ENCODE results near the gene SEMA4G. TPM values are rescaled to one million over a fixed set of nuclear protein-coding genes. Genes with fewer than 3 reads are reported as not detected.

Gene SEMA4G
- total and polyA plus RNA-seq, 2 of the 13 experiments (the other 11 are each of a cell fraction or from before 2014, with no cell fraction given), result 46.2 to 207 TPM

DNA sequence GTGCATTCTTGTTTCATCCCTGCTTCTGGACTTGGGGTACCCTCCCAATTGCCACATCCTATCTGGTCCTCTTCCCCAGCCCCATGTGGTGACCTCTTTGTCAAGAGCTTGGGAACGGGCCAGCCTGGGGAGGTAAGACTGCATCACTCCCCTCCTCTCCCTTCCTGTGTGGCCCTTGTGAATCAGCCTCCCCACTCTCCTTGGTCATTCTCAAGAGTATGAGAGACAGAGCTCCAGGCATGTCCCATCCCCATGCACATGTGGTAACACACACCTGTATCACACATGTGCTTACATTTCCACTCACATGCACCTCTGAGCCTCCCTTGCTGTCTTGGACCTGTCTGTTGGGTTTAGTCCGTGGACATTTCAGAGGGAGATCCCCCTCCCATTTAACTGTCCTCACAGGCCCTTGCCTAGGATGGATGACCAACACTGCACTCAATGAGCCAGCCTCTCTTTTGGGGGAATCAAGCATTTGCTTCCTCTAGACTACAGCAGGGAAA is 15.4 kb downstream of the SEMA4G start (continued):
- TF ChIP-seq ZNF224 (CRISPR knock-in tag; IDR thresholded peaks at IDR 0.05) (0 out of 2 replicates have a peak, but pooled peaks have one; percentile 30), ZNF138 (CRISPR knock-in tag; IDR thresholded peaks at IDR 0.05; ENCODE audit: low read depth) (no peak), ZNF101 (CRISPR knock-in tag; IDR thresholded peaks at IDR 0.05; ENCODE audit: borderline replicate concordance, low read depth) (no peak), KMT2A (CRISPR knock-in tag; IDR thresholded peaks at IDR 0.05) (no peak), ZNF790 (CRISPR knock-in tag; IDR thresholded peaks at IDR 0.05; ENCODE audit: borderline replicate concordance) (peak; percentile 35; the same call in 1 of the 2 replicates), POLR2A (IDR thresholded peaks at IDR 0.05; ENCODE audit: insufficient read depth in 1 of 2, low read depth in 2 of 2, low read length in 2 of 2) (peak; percentile 1 to 37; a peak in 1 of 4 replicates), ZNF672 (CRISPR knock-in tag; IDR thresholded peaks at IDR 0.05) (0 out of 2 replicates have a peak, but pooled peaks have one; percentile 46), ZNF772 (CRISPR knock-in tag; IDR thresholded peaks at IDR 0.05) (0 out of 2 replicates have a peak, but pooled peaks have one; percentile 12)
- TF ChIP-seq, protein P1, sequence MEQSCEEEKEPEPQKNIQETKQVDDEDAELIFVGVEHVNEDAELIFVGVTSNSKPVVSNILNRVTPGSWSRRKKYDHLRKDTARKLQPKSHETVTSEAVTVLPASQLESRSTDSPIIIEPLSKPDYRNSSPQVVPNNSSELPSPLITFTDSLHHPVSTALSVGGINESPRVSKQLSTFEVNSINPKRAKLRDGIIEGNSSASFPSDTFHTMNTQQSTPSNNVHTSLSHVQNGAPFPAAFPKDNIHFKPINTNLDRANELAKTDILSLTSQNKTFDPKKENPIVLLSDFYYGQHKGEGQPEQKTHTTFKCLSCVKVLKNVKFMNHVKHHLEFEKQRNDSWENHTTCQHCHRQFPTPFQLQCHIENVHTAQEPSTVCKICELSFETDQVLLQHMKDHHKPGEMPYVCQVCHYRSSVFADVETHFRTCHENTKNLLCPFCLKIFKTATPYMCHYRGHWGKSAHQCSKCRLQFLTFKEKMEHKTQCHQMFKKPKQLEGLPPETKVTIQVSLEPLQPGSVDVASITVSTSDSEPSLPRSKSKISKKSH (CRISPR knock-in tag; IDR thresholded peaks at IDR 0.05; ENCODE audit: borderline replicate concordance), result peak; percentile 45; the same call in 1 of the 2 replicates
- TF ChIP-seq, protein P2, sequence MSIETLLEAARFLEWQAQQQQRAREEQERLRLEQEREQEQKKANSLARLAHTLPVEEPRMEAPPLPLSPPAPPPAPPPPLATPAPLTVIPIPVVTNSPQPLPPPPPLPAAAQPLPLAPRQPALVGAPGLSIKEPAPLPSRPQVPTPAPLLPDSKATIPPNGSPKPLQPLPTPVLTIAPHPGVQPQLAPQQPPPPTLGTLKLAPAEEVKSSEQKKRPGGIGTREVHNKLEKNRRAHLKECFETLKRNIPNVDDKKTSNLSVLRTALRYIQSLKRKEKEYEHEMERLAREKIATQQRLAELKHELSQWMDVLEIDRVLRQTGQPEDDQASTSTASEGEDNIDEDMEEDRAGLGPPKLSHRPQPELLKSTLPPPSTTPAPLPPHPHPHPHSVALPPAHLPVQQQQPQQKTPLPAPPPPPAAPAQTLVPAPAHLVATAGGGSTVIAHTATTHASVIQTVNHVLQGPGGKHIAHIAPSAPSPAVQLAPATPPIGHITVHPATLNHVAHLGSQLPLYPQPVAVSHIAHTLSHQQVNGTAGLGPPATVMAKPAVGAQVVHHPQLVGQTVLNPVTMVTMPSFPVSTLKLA (IDR thresholded peaks at IDR 0.05), result peak; percentile 83
